Measurements from ENCODE around the gene RAB5IF.

RAB5IF gene

GRCh38 chr20:36613974-36614373 is 8.4 kb downstream of the RAB5IF start:
- TF ChIP-seq POLR2AphosphoS5 (IDR thresholded peaks at IDR 0.05; ENCODE audit: low read depth, low read length) (no peak), TAF1 (IDR thresholded peaks at IDR 0.05; ENCODE audit: borderline replicate concordance, insufficient read depth, low read length) (no peak), SIN3A (IDR thresholded peaks at IDR 0.05; ENCODE audit: borderline replicate concordance, insufficient read depth, low read length) (no peak), FOXP2 (optimal IDR thresholded peaks at IDR 0.05; ENCODE audit: borderline replicate concordance, extremely low read depth, extremely low read length, insufficient read depth) (no peak)
- TF ChIP-seq, protein P1, sequence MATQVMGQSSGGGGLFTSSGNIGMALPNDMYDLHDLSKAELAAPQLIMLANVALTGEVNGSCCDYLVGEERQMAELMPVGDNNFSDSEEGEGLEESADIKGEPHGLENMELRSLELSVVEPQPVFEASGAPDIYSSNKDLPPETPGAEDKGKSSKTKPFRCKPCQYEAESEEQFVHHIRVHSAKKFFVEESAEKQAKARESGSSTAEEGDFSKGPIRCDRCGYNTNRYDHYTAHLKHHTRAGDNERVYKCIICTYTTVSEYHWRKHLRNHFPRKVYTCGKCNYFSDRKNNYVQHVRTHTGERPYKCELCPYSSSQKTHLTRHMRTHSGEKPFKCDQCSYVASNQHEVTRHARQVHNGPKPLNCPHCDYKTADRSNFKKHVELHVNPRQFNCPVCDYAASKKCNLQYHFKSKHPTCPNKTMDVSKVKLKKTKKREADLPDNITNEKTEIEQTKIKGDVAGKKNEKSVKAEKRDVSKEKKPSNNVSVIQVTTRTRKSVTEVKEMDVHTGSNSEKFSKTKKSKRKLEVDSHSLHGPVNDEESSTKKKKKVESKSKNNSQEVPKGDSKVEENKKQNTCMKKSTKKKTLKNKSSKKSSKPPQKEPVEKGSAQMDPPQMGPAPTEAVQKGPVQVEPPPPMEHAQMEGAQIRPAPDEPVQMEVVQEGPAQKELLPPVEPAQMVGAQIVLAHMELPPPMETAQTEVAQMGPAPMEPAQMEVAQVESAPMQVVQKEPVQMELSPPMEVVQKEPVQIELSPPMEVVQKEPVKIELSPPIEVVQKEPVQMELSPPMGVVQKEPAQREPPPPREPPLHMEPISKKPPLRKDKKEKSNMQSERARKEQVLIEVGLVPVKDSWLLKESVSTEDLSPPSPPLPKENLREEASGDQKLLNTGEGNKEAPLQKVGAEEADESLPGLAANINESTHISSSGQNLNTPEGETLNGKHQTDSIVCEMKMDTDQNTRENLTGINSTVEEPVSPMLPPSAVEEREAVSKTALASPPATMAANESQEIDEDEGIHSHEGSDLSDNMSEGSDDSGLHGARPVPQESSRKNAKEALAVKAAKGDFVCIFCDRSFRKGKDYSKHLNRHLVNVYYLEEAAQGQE (IDR thresholded peaks at IDR 0.05; ENCODE audit: insufficient read depth in 1 of 2, low read depth in 2 of 2, low read length in 2 of 2), result no peak

DNA sequence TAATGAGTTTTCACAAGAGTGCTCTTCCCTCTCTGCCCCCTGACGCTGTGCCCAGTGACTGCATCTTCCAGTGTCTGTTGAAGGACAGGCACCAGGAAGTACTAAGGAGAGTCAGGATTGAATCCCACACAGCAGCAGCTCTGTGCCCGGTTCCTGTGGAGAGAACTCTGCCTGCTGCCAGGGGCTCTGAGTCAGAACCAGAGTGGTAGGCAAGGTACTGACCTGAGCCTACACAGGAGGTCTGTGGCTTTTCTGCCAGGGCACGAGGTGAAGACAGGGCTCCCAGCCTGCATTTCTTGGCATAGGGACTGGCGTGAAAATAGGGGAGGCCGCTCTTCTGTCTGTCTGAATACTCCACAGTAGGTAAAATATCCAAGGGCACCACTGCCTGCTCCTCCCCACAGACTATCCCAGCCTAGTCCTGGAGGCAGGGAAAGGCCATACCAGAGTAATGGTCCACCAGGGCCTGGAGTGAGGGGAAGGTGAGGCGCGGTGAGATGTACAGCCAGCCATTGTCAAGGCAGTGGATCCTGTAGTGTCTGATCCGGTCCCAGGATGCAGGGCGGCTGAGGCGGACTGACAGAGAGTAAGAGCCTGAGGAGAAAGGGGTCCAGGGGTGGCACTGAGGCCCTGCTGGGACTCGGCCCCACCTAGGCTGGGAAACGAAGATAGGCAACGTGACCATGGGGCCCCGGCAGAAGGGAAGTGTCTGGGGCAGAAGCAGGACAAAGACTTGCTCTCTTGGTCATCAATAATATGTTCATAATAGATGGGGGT is 9.4 kb downstream of the RAB5IF start:
- TF ChIP-seq, protein P1 (IDR thresholded peaks at IDR 0.05; ENCODE audit: insufficient read depth in 1 of 2, low read depth in 2 of 2, low read length in 2 of 2), result no peak
- TF ChIP-seq POLR2AphosphoS5 (IDR thresholded peaks at IDR 0.05; ENCODE audit: low read depth, low read length) (no peak), TAF1 (IDR thresholded peaks at IDR 0.05; ENCODE audit: borderline replicate concordance, insufficient read depth, low read length) (no peak), FOXP2 (optimal IDR thresholded peaks at IDR 0.05; ENCODE audit: borderline replicate concordance, extremely low read depth, extremely low read length, insufficient read depth) (no peak), SIN3A (IDR thresholded peaks at IDR 0.05; ENCODE audit: borderline replicate concordance, insufficient read depth, low read length) (no peak)

DNA sequence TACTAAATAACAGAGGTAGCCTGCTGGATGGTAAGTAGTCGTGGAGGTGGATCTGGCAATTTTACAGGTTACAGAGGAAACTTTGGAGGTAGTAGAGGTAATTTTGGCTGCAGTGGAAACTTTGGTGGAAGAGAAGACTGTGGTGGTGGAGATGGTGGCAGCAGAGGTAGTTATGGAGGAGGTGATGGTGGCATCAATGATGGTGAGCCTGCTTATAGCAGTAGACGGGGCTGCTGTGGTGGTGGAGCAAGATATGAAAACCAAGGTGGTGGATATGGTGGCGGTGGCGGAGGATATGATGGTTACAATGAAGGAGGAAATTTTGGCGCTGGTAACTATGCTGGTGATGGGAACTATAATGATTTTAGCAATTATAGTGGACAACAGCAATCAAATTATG is 15.3 kb downstream of the RAB5IF start:
- TF ChIP-seq TAF1 (IDR thresholded peaks at IDR 0.05; ENCODE audit: borderline replicate concordance, insufficient read depth, low read length) (no peak), POLR2AphosphoS5 (IDR thresholded peaks at IDR 0.05; ENCODE audit: low read depth, low read length) (no peak), SIN3A (IDR thresholded peaks at IDR 0.05; ENCODE audit: borderline replicate concordance, insufficient read depth, low read length) (no peak), FOXP2 (optimal IDR thresholded peaks at IDR 0.05; ENCODE audit: borderline replicate concordance, extremely low read depth, extremely low read length, insufficient read depth) (no peak)
- TF ChIP-seq, protein P1 (IDR thresholded peaks at IDR 0.05; ENCODE audit: insufficient read depth in 1 of 2, low read depth in 2 of 2, low read length in 2 of 2), result no peak

DNA sequence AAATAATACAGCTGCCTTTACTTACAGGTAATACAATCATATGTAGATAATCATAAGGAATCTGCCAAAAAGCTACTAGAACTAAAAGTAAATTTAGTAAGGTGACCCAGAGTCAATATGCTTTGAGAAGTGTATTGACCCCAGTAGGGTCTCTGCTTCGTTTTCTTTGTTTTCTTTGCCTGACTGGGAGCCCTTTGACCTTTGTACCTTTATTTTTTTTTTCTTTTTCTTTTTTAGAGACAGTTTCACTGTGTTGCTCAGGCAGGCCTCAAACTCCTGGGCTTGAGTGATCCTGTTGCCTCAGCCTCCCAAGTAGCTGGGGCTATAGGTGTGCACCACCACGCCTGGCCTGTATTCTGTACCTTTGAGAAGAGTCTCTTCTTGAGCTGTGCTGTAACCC is 17.9 kb downstream of the RAB5IF start:
- TF ChIP-seq POLR2AphosphoS5 (IDR thresholded peaks at IDR 0.05; ENCODE audit: low read depth, low read length) (no peak), SIN3A (IDR thresholded peaks at IDR 0.05; ENCODE audit: borderline replicate concordance, insufficient read depth, low read length) (no peak), FOXP2 (optimal IDR thresholded peaks at IDR 0.05; ENCODE audit: borderline replicate concordance, extremely low read depth, extremely low read length, insufficient read depth) (no peak), TAF1 (IDR thresholded peaks at IDR 0.05; ENCODE audit: borderline replicate concordance, insufficient read depth, low read length) (no peak)
- TF ChIP-seq, protein P1 (IDR thresholded peaks at IDR 0.05; ENCODE audit: insufficient read depth in 1 of 2, low read depth in 2 of 2, low read length in 2 of 2), result no peak

Data from PFSK-1 (cell line).